HG03575 (cell line): ENCODE results near the gene TMCC1.
"Not testable (repeated sequence)": the region's sequence is repeated elsewhere in the genome, so short reads cannot be mapped to it uniquely, and the experiment has no call there.

Source experiments
- ATAC-seq: cut with Tn5 transposase; IDR thresholded peaks from one replicate; pipeline ENCODE4 v1.9.1; 2021; ENCODE audit not compliant: unreplicated experiment, insufficient number of reproducible peaks, low FRiP score; ENCODE audit errors: extremely low read depth

TMCC1 gene

DNA sequence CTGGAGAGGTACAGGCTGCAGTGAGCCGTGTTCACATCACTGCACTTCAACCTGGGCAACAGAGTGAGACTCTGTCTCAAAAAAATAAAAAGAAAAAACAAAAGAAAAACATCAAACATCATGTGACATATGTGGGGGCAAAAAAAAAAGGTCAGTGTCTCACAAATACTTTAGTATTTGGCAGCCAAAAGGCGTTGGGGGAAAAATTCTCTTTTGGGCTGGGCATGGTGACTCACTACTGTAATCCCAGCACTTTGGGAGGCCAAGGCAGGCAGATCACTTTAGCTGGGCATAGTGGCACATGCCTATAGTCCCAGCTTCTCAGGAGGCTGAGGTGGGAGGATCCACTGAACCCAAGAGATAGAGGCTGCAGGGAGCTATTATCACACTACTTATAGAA is 47.6 kb downstream of the TMCC1 start:
- ATAC-seq, result no peak

DNA sequence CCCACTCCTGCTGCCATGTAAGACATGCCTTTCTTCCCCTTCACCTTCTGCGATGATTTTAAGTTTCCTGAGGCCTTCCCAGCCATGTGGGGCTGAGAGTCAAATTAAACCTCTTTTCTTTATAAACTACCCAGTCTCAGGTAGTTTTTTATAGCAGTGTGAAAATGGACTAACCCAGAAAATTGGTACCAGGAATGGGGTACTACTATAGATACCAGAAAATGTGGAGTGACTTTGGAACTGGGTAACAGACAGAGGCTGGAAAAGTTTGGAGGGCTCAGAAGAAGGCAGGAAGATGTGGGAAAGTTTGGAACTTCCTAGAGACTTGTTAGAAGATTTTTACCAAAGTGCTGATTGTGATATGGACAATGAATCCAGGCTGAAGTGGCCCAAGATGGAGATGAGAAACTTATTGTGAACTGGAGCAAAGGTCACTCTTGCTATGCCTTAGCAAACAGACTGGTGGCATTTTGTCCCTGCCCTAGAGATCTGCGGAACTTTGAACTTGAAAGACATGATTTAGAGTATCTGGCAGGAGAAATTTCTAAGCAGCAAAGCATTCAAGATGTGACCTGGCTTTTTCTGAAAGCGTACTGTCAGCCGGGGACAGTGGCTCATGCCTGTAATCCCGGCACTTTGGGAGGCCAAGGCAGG is 52.7 kb downstream of the TMCC1 start:
- ATAC-seq, result no peak

DNA sequence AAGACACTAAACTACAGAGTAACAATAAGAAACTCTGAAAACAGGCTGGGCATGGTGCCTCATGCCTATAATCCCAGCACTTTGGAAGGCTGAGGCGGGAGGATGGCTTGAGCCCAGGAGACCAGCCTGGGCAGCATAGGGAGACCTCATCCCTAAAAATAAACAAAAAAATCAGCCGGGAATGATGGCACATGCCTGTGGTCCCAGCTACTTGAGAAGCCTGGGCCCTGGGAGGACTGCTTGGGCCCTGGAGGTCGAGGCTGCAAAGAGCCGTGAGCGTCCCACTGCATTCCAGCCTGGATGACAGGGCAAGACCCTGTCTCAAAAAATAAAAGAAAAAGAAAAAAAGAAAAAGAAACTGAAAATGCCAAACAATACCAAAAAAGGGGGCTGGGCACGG is 55.4 kb downstream of the TMCC1 start:
- no peak for ATAC-seq

DNA sequence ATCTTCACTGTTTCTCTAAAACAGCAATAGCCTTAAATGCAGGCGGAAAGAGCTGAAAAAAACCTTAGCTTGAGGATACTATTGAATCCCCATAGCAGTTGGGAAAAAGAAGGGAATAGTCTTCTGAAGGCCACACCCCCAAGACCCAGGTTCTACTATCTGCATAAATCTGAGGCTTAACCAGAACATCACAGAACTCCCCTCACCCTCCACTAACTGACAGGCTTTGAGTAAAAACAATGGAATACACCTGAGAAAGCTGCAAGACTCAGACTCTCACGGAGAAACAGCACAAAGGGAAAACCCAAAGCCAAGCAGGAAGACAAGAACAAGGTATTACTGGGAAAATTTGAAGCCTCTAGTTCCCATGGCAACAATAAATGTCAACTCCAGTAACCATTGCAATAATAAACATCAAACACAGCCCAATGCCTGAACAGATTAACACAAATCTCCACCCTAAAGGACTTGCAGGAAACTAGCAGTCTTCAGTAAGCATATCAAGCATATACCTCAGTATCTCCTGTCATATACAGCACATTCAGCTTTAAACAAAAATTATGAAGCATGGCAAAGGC is 56.4 kb downstream of the TMCC1 start:
- ATAC-seq, result no peak

DNA sequence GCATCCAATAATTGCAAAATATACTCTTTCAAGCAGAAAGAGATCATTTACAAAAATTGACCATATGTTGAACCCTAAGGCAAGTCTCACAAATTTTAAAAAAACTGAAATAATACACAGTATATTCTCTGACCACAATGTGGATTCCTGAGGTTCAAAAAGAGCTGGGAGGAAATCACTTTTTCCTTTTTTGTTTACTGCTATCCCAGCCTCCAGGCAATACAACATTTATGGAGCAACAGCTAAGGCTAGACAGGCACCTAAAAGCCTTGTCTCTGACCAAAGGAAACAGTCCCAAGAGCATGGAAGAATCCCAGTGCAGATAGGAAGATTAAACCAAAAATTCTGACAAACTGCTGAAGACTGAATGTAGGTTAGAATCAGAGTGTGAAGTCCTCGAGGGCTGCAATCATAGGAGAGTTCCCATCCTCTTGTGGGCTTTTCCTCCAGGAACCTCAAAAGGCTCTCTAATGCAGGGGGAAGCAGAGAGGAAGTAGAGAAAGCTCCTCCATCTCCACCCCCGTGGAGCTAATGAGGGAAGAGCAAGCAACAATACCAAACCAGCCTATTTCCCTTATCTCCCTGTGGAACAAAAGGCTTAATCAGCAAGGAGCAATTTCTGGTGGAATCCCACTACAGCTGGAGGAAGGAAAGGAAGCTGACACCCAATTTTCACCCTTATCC is 57.0 kb downstream of the TMCC1 start:
- no peak for ATAC-seq

DNA sequence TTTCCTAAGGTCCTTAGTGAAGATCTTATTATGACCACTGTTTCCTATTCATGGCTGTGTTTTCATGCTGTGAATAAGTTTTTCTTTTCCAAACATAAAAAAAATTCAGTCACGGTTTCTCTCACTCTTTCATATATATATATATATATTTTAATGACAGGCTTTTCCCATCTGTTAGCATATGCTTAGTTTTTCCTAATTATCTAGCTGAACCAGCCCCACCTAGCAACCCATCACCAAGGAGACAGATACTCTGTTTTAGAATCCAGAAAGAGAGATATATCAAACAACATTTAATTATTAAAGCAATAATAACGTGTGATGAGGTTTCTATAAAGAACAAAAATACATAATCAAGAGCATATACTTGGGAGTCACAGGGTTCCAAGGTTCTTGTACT is 58.3 kb downstream of the TMCC1 start:
- no peak for ATAC-seq

DNA sequence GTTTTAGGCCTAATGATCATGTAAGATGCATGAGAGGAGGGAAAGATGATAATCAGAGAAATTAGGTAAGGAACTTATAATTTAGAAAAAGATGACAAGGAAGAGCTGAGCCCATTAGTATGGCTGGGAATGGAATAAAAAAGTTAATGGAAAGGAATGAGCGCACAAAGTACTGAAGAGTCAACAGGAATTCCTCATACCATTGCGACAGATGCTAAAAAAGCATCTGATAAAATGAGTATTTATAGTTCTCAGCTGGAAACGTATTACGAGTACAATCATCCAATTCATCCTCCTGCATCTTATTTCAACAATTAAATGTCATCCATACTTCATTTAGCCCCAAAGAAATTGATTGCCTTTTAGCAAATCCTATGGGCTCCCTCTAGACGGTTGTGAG is 58.9 kb downstream of the TMCC1 start:
- no peak for ATAC-seq

DNA sequence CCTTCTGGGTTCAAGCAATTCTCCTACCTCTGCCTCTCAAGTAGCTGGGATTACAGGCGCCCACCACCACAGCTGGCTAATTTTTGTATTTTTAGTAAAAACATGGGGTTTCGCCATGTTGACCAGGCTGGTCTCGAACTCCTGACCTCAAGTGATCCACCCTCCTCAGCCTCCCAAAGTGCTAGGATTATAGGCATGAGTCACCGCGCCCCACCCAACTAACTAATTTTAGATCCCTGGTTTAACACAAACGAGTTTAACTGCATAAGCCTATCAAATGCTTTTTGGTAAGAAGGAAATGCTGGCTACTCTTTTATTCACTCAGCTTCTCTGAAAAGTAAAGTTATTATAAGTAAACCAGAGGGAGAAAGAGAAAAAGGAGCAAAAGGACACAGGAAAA is 61.6 kb downstream of the TMCC1 start:
- not testable (repeated sequence) for ATAC-seq

DNA sequence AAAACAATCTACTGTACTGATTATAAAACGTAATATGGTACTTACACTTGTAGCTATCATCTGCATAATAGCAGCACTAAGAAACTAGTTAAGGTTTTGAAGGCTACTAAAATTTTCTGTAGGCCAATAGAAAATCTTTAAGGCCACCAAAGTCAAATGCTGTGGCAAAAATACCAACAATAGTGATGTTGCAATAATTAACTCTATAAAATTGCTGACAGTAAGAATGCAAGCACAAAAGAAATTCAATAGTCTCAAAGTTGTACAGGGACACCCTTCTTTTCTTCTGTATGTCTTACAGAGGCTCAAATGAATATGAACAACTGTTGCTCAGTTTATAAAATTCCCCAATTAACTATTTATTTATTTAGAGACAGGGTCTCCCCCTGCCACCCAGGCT is 62.0 kb downstream of the TMCC1 start:
- ATAC-seq, result no peak

DNA sequence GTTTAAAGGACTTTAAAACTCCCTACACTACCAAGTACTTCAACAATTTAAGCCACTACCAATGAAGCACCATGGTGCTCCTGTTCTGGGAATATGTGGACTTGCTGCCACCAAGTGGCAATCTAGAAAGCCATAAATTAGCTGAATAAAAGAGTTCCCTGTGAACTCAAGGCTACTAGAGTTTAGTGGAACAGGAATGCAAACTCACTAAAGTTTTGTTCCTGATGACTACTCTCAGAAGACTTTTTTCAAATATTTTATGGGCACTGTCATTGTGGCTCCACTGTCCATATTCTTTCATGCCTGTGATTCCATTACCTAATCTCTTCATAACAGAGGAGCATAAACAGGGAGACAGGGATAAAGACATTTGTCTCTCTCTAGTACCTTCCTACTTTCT is 63.9 kb downstream of the TMCC1 start:
- no peak for ATAC-seq

DNA sequence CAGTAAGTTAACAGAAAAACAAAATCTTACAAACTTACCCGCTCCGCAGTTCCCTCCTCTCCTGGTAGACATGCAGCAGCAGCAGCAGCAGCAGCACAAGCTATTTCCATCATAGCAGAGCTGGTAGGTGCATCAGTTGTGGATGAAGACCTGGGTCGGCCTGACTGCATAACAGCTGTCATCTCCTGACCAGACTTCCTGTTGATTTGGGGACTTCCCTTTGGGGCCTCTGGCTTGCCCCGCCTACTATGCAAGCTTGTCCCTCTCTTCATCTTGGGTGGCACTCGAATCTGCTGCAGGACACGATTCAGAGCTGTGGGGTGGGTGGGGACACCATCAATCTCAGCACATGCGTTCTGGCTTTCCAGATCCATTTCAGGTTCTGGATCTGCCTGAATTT is 65.7 kb downstream of the TMCC1 start:
- ATAC-seq, result no peak

DNA sequence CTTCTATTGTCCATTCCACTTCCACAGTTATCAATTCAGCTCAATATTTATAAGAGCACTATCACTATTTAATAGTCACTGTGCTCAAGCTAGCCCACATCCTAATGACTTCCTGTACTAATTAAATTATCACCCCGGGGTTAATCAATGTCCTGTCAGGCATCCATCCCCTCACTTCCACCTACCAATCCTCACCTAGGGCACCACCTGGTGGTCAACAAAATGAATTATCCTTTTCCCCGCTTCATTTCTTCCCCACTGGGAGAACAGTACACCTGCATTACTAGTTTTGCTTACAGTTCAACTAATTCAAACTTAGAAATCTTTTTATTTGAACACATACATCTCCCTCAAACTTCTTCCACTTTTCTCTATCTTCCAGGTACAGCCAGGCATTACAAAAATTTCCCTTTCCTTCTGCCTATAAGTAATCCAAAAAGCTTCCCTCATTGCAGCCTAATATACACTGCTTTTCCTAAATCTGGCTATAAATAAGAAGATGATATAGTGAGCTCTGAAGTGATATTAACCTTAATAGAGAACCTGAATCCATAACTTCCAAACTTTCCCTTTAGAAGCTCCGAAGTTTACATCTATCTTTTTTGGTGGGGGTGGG is 68.5 kb downstream of the TMCC1 start:
- ATAC-seq, result no peak

DNA sequence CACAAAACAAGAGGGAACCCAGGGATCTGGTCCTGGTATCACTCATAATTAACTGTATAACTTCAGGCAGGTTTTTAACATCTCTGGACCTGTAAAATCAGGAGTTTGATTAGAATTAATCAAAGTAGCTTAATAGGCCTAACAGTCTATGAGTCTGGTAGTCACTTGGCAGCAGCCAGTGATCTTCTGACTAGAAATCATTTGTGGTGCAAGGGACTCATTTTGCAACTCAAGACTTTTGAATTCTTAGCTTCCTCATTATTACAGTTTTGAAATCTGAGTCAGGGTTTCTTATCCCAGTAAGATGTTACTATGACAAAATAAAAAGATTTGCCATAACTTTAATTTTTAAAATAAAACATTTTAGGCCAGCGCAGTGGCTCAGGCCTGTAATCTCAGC is 70.8 kb downstream of the TMCC1 start:
- no peak for ATAC-seq

DNA sequence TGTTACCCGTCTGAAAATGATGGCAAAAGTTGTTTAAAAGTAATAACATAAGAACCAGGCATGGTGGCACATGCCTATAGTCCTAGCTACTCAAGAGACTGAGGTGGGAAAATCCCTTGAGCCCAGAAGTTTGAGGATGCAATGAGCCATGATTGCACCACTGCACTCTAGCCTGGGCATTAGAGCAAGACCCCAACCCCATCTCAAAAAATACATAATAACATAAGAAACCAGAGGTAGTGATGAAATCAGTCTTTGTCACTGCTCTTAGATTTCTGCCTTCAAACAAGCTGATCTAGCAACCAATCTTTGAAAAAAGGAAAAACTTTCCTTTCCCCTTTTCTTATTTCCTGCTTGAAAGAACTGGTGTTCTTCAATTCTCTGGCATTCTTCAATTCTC is 71.3 kb downstream of the TMCC1 start:
- ATAC-seq, result no peak

DNA sequence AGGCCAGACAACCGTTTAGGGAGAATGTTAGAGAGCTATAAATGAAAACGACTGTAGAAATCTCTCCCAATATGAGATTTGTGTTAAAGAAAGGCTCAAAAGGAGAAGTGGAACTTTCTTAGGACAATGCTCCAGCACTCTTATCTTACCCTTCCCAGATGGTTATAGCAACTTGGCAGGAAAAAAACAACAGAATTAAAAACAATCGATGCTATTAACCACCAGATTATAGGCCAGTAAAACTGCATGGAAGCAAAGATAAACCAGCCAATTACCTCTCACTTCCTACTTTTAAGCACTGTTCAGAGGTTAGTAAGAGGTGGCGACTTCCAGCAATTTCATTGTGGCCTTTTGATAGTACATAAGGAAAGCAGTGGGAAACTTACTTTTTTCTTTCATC is 72.9 kb downstream of the TMCC1 start:
- ATAC-seq, result no peak

DNA sequence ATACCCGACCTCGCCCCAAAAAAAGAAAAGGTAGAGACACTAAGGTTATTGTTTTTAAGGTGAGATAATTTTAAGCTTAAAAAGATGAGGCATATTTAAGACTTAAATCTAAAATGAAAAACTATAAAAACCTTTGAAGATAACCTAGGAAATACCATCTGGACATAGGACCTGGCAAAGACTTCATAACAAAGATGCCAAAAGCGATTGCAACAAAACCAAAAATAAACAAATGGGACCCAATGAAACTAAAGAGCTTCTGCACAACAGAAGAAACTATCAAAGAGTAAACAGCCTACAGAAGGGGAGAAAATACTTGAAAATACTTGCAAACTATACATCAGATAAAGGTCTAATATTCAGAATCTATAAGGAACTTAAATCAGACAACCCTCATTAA is 80.9 kb downstream of the TMCC1 start:
- ATAC-seq, result no peak

DNA sequence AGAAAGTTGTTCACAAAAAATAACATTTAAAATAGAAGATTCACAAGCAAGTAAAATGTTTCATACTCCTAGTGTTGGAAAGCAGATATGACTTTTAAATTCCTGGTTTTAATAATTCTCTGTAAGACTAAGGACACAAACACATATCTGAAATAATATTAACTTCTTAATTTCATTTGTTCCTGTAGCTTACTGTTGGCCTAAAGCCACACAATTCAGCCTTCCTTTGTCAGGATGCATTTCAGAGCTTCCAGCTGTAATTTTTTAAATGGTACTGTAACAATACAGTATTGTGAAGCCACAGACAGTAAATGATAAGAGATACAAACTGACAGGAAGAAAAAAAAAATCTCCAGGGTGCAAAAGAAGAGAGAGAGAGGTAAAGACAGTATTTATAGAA is 84.2 kb downstream of the TMCC1 start:
- ATAC-seq, result no peak

DNA sequence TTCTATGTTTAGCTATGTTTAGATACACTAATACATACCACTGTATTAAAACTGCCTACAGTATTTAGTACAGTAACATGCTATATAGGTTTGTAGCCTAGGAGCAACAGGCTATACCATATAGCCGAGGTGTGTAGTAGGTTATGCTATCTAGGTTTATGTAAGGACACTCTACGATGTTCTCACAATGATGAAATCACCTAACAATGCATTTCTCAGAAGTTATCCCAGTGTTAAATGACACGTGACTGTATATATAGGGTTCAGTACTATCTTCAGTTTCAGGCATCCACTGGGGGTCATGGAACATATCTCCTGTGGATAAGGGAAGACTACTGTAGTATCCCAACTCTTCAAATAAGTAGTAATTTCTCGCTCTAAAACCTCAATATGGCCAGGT is 97.4 kb downstream of the TMCC1 start:
- no peak for ATAC-seq

DNA sequence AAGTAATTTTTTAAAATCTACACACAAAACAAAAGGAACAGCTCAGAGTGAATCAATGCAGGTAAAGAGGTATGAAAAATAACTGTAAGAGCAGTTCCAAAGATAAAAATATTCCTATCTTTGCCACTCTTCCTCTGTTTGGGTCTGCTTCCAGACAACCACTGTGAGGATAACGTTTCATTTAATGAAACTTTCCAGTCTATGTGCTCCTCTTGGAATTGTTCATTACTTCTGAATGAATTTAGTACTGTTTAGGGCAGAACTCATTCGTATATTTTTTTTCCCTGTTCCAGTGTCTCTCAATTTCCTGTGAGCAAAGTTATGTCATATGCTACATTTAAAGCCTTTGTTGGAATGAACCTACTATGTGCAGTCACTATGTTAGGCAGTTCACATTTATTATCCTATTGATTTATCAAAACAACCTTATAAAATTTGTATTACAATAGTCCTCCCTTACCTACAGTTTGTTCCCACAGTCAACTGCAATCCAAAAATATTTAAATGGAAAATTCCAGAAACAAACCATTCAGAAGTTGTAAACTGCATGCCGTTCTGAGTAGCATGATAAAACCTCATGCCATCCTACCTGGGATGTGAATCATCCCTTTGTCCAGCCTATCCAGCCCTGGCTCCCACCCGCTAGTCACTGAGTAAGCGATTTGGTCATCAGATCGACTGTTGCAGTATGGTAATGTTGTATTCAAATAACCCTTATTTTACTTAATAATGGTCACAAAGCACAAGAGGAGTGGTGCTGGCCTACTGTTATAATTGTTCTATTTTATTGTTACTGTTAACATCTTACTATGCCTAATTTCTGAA is 98.1 kb downstream of the TMCC1 start:
- no peak for ATAC-seq
